IPS-18a (cell line): ENCODE measurements around the gene POLD4.
A peak's percentile ranks its signal among the peaks of the same experiment; 100 is the strongest.

Experiments used
- H3K27ac ChIP-seq: one replicate; pipeline ENCODE4 v1.5.1; 2013; ENCODE audit warnings: low read length
- H3K27me3 ChIP-seq: one replicate; pipeline ENCODE4 v1.6.1; 2013; ENCODE audit warnings: mild to moderate bottlenecking, low read length; ENCODE audit not compliant: control insufficient read depth, insufficient read depth
- H3K36me3 ChIP-seq: one replicate; pipeline ENCODE4 v1.6.1; 2013; ENCODE audit warnings: low read depth, low read length; ENCODE audit not compliant: control insufficient read depth
- H3K4me1 ChIP-seq: one replicate; pipeline ENCODE4 v1.6.1; 2013; ENCODE audit warnings: low read depth, low read length; ENCODE audit not compliant: control insufficient read depth
- H3K4me3 ChIP-seq: one replicate; pipeline ENCODE4 v1.5.1; 2013; ENCODE audit warnings: low read length
- H3K9ac ChIP-seq: one replicate; pipeline ENCODE4 v1.6.1; 2013; ENCODE audit warnings: mild to moderate bottlenecking, low read length, moderate library complexity
- H3K9me3 ChIP-seq: one replicate; pipeline ENCODE4 v1.6.1; 2013; ENCODE audit warnings: low read depth, low read length; ENCODE audit not compliant: control insufficient read depth

Gene POLD4

GRCh38 chr11:67309166-67309565 is 44.2 kb downstream of the POLD4 start:
- no peak overlapping the region for H3K4me3 ChIP-seq
- no peak overlapping the region for H3K27ac ChIP-seq
- H3K27me3 ChIP-seq, result peaks cover 8% of the 10 kb centered on the region
- no peaks in the 10 kb centered on the region for H3K36me3 ChIP-seq
- H3K4me1 ChIP-seq, result no peaks in the 10 kb centered on the region
- no peak overlapping the region for H3K9ac ChIP-seq
- no peaks in the 10 kb centered on the region for H3K9me3 ChIP-seq

GRCh38 chr11:67308031-67308866 is 45.1 kb downstream of the POLD4 start:
- H3K4me1 ChIP-seq, result no peaks in the 10 kb centered on the region
- H3K9me3 ChIP-seq, result no peaks in the 10 kb centered on the region
- no peaks in the 10 kb centered on the region for H3K36me3 ChIP-seq
- no peak overlapping the region for H3K4me3 ChIP-seq
- no peak overlapping the region for H3K27ac ChIP-seq
- no peak overlapping the region for H3K9ac ChIP-seq
- peaks cover 12% of the 10 kb centered on the region for H3K27me3 ChIP-seq

GRCh38 chr11:67307545-67308001 is 45.8 kb downstream of the POLD4 start:
- H3K4me3 ChIP-seq, result no peak overlapping the region
- no peaks in the 10 kb centered on the region for H3K9me3 ChIP-seq
- no peak overlapping the region for H3K27ac ChIP-seq
- peaks cover 12% of the 10 kb centered on the region for H3K27me3 ChIP-seq
- no peaks in the 10 kb centered on the region for H3K4me1 ChIP-seq
- H3K9ac ChIP-seq, result no peak overlapping the region
- no peaks in the 10 kb centered on the region for H3K36me3 ChIP-seq

- no peaks in the 10 kb centered on the region for H3K36me3 ChIP-seq
- no peak overlapping the region for H3K9ac ChIP-seq
- peaks cover 2% of the 10 kb centered on the region for H3K4me1 ChIP-seq
- H3K27ac ChIP-seq, result no peak overlapping the region
- H3K27me3 ChIP-seq, result peaks cover 12% of the 10 kb centered on the region
- no peak overlapping the region for H3K4me3 ChIP-seq
- H3K9me3 ChIP-seq, result no peaks in the 10 kb centered on the region
These were observed 46.4 kb downstream of the POLD4 start for GRCh38 chr11:67306769-67307544.

GRCh38 chr11:67304511-67305113 is 48.7 kb downstream of the POLD4 start:
- Histone ChIP-seq H3K4me1 (peaks cover 5% of the 10 kb centered on the region), H3K27me3 (peaks cover 12% of the 10 kb centered on the region), H3K9ac (no peak overlapping the region), H3K36me3 (peaks cover 3% of the 10 kb centered on the region), H3K4me3 (peak overlapping the region; percentile 77), H3K9me3 (no peaks in the 10 kb centered on the region), H3K27ac (no peak overlapping the region)

- H3K9me3 ChIP-seq, result no peaks in the 10 kb centered on the region
- H3K4me1 ChIP-seq, result peaks cover 5% of the 10 kb centered on the region
- H3K36me3 ChIP-seq, result peaks cover 7% of the 10 kb centered on the region
- H3K27me3 ChIP-seq, result peaks cover 12% of the 10 kb centered on the region
- peak overlapping the region; percentile 77 for H3K4me3 ChIP-seq
- H3K27ac ChIP-seq, result no peak overlapping the region
- H3K9ac ChIP-seq, result peak overlapping the region; percentile 15
These were observed 49.4 kb downstream of the POLD4 start for GRCh38 chr11:67303835-67304411.

- peaks cover 5% of the 10 kb centered on the region for H3K4me1 ChIP-seq
- peaks cover 12% of the 10 kb centered on the region for H3K27me3 ChIP-seq
- peak within 1 kb of the TSS; percentile 24 for H3K27ac ChIP-seq
- no peaks in the 10 kb centered on the region for H3K9me3 ChIP-seq
- H3K36me3 ChIP-seq, result peaks cover 7% of the 10 kb centered on the region
- H3K9ac ChIP-seq, result peak within 1 kb of the TSS; percentile 56
- peak within 1 kb of the TSS; percentile 77 for H3K4me3 ChIP-seq
These were observed 50.1 kb downstream of the POLD4 start, which contains the start of gene SSH3 for GRCh38 chr11:67303132-67303834. Gene SSH3, plus strand, starts transcription at chr11:67303530. Its CDS starts 96 bp downstream, at chr11:67303626.

- H3K27me3 ChIP-seq, result peaks cover 12% of the 10 kb centered on the region
- peak overlapping the region; percentile 24 for H3K27ac ChIP-seq
- H3K4me3 ChIP-seq, result peak overlapping the region; percentile 77
- H3K9me3 ChIP-seq, result no peaks in the 10 kb centered on the region
- H3K4me1 ChIP-seq, result peaks cover 5% of the 10 kb centered on the region
- H3K36me3 ChIP-seq, result peaks cover 7% of the 10 kb centered on the region
- H3K9ac ChIP-seq, result peak overlapping the region; percentile 56
These were observed 50.7 kb downstream of the POLD4 start for GRCh38 chr11:67302571-67303131.

GRCh38 chr11:67301951-67302516 is 51.3 kb downstream of the POLD4 start:
- H3K4me3 ChIP-seq, result peak overlapping the region; percentile 77
- peak overlapping the region; percentile 19 for H3K9ac ChIP-seq
- H3K27me3 ChIP-seq, result peaks cover 12% of the 10 kb centered on the region
- peaks cover 7% of the 10 kb centered on the region for H3K36me3 ChIP-seq
- peaks cover 5% of the 10 kb centered on the region for H3K4me1 ChIP-seq
- H3K27ac ChIP-seq, result no peak overlapping the region
- H3K9me3 ChIP-seq, result no peaks in the 10 kb centered on the region

- H3K9ac ChIP-seq, result no peak overlapping the region
- H3K27me3 ChIP-seq, result peaks cover 12% of the 10 kb centered on the region
- H3K4me1 ChIP-seq, result peaks cover 5% of the 10 kb centered on the region
- no peak overlapping the region for H3K27ac ChIP-seq
- peak overlapping the region; percentile 77 for H3K4me3 ChIP-seq
- H3K9me3 ChIP-seq, result no peaks in the 10 kb centered on the region
- H3K36me3 ChIP-seq, result peaks cover 7% of the 10 kb centered on the region
These were observed 51.9 kb downstream of the POLD4 start for GRCh38 chr11:67301313-67301921.
